LNCAP (cell line): ENCODE data around the gene YAF2.

Experiments used
- CTCF ChIP-seq: fragments of 450-650 bp; IDR thresholded peaks from 2 replicates; pipeline ENCODE4 v1.5.1; 2017; ENCODE audit warnings: mild to moderate bottlenecking

The YAF2 gene

DNA sequence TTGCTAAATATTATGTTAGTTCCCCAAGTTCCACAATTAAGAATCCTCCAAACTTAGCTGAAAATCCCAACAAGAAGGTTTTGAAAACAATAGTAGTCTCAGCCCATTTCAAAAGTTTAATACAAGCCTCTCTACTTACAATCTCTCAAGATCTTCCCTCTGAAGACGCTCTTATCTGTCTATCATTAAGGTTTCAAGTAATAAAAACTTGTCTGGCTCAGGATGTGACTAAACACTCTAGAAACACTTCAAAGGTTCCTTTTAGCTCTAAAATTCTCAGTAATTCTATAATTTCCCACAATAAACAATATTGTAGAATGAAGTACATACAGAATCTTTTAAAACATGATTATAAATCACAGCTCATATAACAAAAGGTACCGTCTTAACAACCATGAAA, 16.3 kb downstream of the YAF2 start:
- no peak for TF ChIP-seq CTCF

DNA sequence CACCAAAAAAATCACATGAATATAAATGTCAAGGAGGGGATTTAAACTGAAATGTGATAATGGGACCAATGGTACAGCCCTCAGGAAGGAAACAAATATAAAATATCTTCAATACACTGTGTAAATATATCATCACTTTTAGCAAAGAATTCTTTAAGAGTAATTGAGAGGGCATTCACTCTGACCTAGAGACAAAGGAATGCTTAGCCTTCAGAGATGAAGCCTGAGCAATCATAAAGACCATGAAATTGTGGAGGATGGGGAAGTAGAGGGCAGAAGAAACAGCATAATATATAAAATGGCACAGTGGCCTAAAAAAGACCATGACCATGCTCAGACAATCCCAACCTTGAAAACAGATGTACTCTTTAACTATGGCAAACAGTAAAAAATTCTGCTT, 20.4 kb downstream of the YAF2 start:
- TF ChIP-seq CTCF: no peak

- no peak for TF ChIP-seq CTCF
Observed at GRCh38 chr12:42216737-42217136, 21.3 kb downstream of the YAF2 start.

DNA sequence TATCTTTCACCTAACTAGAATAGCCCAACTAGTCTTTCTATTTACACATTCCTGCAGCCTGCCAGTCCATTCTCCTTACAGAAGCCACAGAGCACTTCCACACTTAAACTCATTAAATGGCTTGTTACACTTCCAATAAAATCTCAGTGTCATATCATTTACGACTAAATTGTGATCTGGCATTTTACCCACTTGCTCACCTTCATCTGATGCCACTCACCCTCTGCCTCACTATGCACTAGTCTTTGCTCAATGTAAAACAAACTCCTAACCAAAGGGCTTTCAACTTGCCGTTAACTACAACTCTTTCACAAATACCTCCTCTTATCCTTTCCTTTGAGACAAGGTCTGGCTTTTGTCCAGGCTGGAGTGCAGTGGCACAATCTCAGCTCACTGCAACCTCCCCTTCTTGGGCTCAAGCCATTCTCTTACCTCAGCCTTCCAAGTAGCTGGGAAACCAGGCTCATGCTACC, 24.1 kb downstream of the YAF2 start:
- no peak for TF ChIP-seq CTCF

DNA sequence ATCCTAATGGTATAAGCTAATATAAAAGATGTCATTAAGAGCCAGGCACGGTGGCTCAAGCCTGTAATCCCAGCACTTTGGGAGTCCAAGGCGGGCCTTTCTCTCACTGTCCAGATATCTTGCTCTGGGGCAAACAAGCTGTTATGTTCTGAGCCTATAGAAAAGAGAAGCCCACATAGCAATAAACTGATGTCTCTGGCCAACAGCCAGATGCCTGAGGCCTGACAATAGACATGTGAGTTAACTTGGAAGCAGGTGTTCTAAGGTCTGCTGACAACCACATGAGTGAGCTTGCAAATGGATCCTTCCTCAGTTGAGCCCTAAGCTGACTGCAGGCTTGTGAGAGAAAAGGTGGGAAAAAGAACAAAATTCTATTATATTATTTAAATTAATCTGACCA, 25.0 kb downstream of the YAF2 start:
- no peak for TF ChIP-seq CTCF

GRCh38 chr12:42208574-42208973, 29.5 kb downstream of the YAF2 start:
- TF ChIP-seq CTCF: no peak

- TF ChIP-seq CTCF: no peak
Observed at GRCh38 chr12:42204819-42205218, 33.2 kb downstream of the YAF2 start.

DNA sequence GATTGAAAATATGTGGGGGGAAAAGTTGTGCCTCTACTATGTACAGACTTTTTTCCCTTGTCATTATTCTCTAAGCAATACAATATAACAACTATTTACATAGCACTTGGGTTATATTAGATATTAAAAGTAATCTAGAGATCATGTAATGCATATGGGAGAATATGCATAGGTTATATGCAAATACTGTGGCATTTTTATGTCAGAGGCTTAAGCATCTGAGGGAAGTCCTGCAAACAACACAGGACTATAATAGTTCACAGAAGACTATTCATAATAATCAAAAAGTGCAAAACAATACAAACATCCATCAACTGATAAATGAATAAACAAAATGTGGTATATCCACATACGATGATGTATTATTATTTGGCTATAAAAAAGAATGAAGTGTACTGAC, 33.7 kb downstream of the YAF2 start:
- no peak for TF ChIP-seq CTCF
